Hepatocyte (in vitro differentiated cells): ENCODE measurements around the gene SERPINA3. TPM values are rescaled to one million over a fixed set of nuclear protein-coding genes. Genes with fewer than 3 reads are reported as not detected.

Experiments
- DNase-seq: peaks from one replicate; pipeline ENCODE4 v3.0.0-alpha.2; 2016; ENCODE audit warnings: low spot score
- H2AFZ ChIP-seq: fragments of 200-600 bp; sonication (generic); 2 replicates; pipeline ENCODE4 v1.6.0; 2016; ENCODE audit warnings: antibody characterized with exemption, mild to moderate bottlenecking
- H3K27ac ChIP-seq: fragments of 200-600 bp; sonication (generic); 2 replicates; pipeline ENCODE4 v1.5.1; 2016; ENCODE audit warnings: mild to moderate bottlenecking
- H3K27me3 ChIP-seq: fragments of 200-600 bp; sonication (generic); 2 replicates; pipeline ENCODE4 v1.6.1; 2016
- H3K36me3 ChIP-seq: fragments of 200-600 bp; sonication (generic); replicated peaks from 2 replicates; pipeline ENCODE4 v1.5.1; 2016; ENCODE audit warnings: low read depth; ENCODE audit not compliant: insufficient read depth
- H3K4me1 ChIP-seq: fragments of 200-600 bp; sonication (generic); 2 replicates; pipeline ENCODE4 v1.5.1; 2016; ENCODE audit warnings: mild to moderate bottlenecking, moderate library complexity; ENCODE audit not compliant: insufficient read depth
- H3K4me2 ChIP-seq: fragments of 200-600 bp; sonication (generic); 2 replicates; pipeline ENCODE4 v1.6.0; 2016
- H3K4me3 ChIP-seq: fragments of 200-600 bp; sonication (generic); 2 replicates; pipeline ENCODE4 v1.5.1; 2016; ENCODE audit warnings: mild to moderate bottlenecking
- H3K79me2 ChIP-seq: fragments of 200-600 bp; sonication (generic); 2 replicates; pipeline ENCODE4 v1.6.0; 2017; ENCODE audit warnings: mild to moderate bottlenecking
- H3K9me2 ChIP-seq: fragments of 200-600 bp; sonication (generic); replicated peaks from 2 replicates; pipeline ENCODE4 v1.6.0; 2017; ENCODE audit warnings: mild to moderate bottlenecking; ENCODE audit not compliant: insufficient read depth
- H3K9me3 ChIP-seq: fragments of 200-600 bp; sonication (generic); 2 replicates; pipeline ENCODE4 v1.5.1; 2016; ENCODE audit warnings: low read depth, mild to moderate bottlenecking
- H4K20me1 ChIP-seq: fragments of 200-600 bp; sonication (generic); 2 replicates; pipeline ENCODE4 v1.6.0; 2016; ENCODE audit warnings: mild to moderate bottlenecking; ENCODE audit not compliant: insufficient read depth, poor library complexity, severe bottlenecking
- CTCF ChIP-seq: fragments of 200-600 bp; sonication (generic); IDR thresholded peaks from 2 replicates; pipeline ENCODE4 v1.5.1; 2016; ENCODE audit warnings: antibody characterized with exemption, mild to moderate bottlenecking; ENCODE audit not compliant: poor library complexity
- EZH2 ChIP-seq: fragments of 200-600 bp; sonication (generic); IDR thresholded peaks from 2 replicates; pipeline ENCODE4 v1.6.1; 2016; ENCODE audit warnings: antibody characterized with exemption, mild to moderate bottlenecking, borderline replicate concordance
- EZH2phosphoT487 ChIP-seq: fragments of 200-600 bp; sonication (generic); IDR thresholded peaks from one replicate; pipeline ENCODE4 v1.6.1; 2018; ENCODE audit warnings: antibody characterized with exemption, mild to moderate bottlenecking, low read depth, moderate library complexity; ENCODE audit not compliant: unreplicated experiment, severe bottlenecking
- WGBS: methylation state at CpG from one replicate; pipeline ENCODE4 v1.1.6; 2016; ENCODE audit warnings: low lambda C conversion rate; ENCODE audit errors: missing lambda C conversion rate; 5-methylcytosine and 5-hydroxymethylcytosine counted together
- polyA plus RNA-seq: library from polyadenylated mRNA; unstranded; fragments of >200 nt; fragmentation: Nextera tagmentation; extraction: Ambion mirVana; gene quantifications from 2 replicates; pipeline ENCODE4 v1.2.1, GENCODE V29; 2016
- total RNA-seq: library from RNA; depleted of rRNA; stranded (reverse); fragments of >200 nt; gene quantifications from 2 replicates; pipeline ENCODE4 v1.2.3, GENCODE V29; 2014

The SERPINA3 gene
- total and polyA plus RNA-seq, 2 experiments from 2014 or later, result 359 to 457 TPM

- no peak overlapping the region for H3K27ac ChIP-seq
- DNase-seq, result no peak
- H3K79me2 ChIP-seq, result no peaks in the 10 kb centered on the region
- H2AFZ ChIP-seq, result no peak overlapping the region
- no peaks in the 10 kb centered on the region for H3K9me3 ChIP-seq
- H3K4me3 ChIP-seq, result no peak overlapping the region
- no peaks in the 10 kb centered on the region for H3K9me2 ChIP-seq
- H4K20me1 ChIP-seq, result no peaks in the 10 kb centered on the region
- 75% methylated on average over 1 of the region's 1 CpG for WGBS
- H3K4me2 ChIP-seq, result no peak overlapping the region
- no peaks in the 10 kb centered on the region for H3K4me1 ChIP-seq
- TF ChIP-seq EZH2phosphoT487, result no peak
- TF ChIP-seq CTCF, result no peak
- TF ChIP-seq EZH2, result no peak
- no peaks in the 10 kb centered on the region for H3K27me3 ChIP-seq
- no peaks in the 10 kb centered on the region for H3K36me3 ChIP-seq
Observed at GRCh38 chr14:94659256-94659655, 47.1 kb downstream of the SERPINA3 start.

GRCh38 chr14:94659901-94660300 lies 47.7 kb downstream of the SERPINA3 start:
- Histone ChIP-seq H3K27me3 (no peaks in the 10 kb centered on the region), H2AFZ (no peak overlapping the region), H3K36me3 (no peaks in the 10 kb centered on the region), H3K9me3 (no peaks in the 10 kb centered on the region), H3K27ac (no peak overlapping the region), H3K9me2 (no peaks in the 10 kb centered on the region), H3K4me3 (no peak overlapping the region), H4K20me1 (no peaks in the 10 kb centered on the region), H3K4me2 (no peak overlapping the region), H3K79me2 (no peaks in the 10 kb centered on the region), H3K4me1 (no peaks in the 10 kb centered on the region)
- no peak for DNase-seq
- WGBS, result 82% methylated on average over 2 of the region's 2 CpGs
- no peak for TF ChIP-seq CTCF
- no peak for TF ChIP-seq EZH2phosphoT487
- no peak for TF ChIP-seq EZH2

GRCh38 chr14:94660306-94660946 lies 48.2 kb downstream of the SERPINA3 start:
- TF ChIP-seq CTCF (no peak), EZH2 (no peak), EZH2phosphoT487 (no peak)
- no peak for DNase-seq
- Histone ChIP-seq H3K36me3 (no peaks in the 10 kb centered on the region), H3K9me3 (no peaks in the 10 kb centered on the region), H3K9me2 (no peaks in the 10 kb centered on the region), H3K4me2 (no peak overlapping the region), H3K4me1 (no peaks in the 10 kb centered on the region), H4K20me1 (no peaks in the 10 kb centered on the region), H3K79me2 (no peaks in the 10 kb centered on the region), H3K4me3 (no peak overlapping the region), H3K27ac (no peak overlapping the region), H2AFZ (no peak overlapping the region), H3K27me3 (no peaks in the 10 kb centered on the region)
- 81% methylated on average over 8 of the region's 8 CpGs for WGBS

- no peak overlapping the region for H2AFZ ChIP-seq
- 86% methylated on average over 2 of the region's 2 CpGs for WGBS
- no peaks in the 10 kb centered on the region for H3K36me3 ChIP-seq
- H3K9me2 ChIP-seq, result no peaks in the 10 kb centered on the region
- H3K27ac ChIP-seq, result no peak overlapping the region
- DNase-seq, result no peak
- no peaks in the 10 kb centered on the region for H3K9me3 ChIP-seq
- no peak overlapping the region for H3K4me2 ChIP-seq
- no peaks in the 10 kb centered on the region for H3K27me3 ChIP-seq
- no peak for TF ChIP-seq CTCF
- TF ChIP-seq EZH2, result no peak
- TF ChIP-seq EZH2phosphoT487, result no peak
- H3K79me2 ChIP-seq, result no peaks in the 10 kb centered on the region
- no peak overlapping the region for H3K4me3 ChIP-seq
- no peaks in the 10 kb centered on the region for H4K20me1 ChIP-seq
- no peaks in the 10 kb centered on the region for H3K4me1 ChIP-seq
Observed at GRCh38 chr14:94663538-94663937, 51.3 kb downstream of the SERPINA3 start.
